Stimulated activated CD8-positive, alpha-beta memory T cell treated with anti-CD3 and anti-CD28 coated beads, Interleukin-15, amount 100 ng/mL, for 1 hour (primary cell): Measurements from ENCODE around the gene SLC2A14.
"Not testable (repeated sequence)": the region's sequence is repeated elsewhere in the genome, so short reads cannot be mapped to it uniquely, and the experiment has no call there.

Experiments used
- DNase-seq: peaks from one replicate; pipeline ENCODE4 v3.0.0-alpha.2; 2020; ENCODE audit warnings: low read depth

The SLC2A14 gene

GRCh38 chr12:7833831-7834230 lies 38.9 kb downstream of the SLC2A14 start:
- DNase-seq = no peak

DNA sequence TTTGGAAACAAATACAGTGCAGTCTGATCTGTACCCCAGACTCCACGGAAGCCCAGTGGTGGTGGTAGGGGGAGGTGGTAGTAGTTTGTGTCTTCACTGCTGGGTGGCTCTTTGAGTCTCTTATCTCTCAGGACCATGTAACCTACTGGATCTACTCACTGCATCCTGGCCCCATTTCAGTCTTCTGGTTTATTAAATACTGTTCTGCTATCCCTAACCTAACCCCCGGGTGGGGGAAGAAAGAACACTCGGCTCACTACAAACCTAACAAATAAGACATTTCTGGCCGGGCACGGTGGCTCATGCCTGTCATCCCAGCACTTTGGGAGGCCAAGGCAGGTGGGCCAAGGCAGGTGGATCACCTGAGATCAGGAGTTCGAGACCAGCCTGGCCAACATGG lies 39.5 kb downstream of the SLC2A14 start:
- not testable (repeated sequence) for DNase-seq

- no peak for DNase-seq
These were observed 40.5 kb downstream of the SLC2A14 start for GRCh38 chr12:7832059-7832696.

- DNase-seq = not testable (repeated sequence)
These were observed 43.0 kb downstream of the SLC2A14 start for GRCh38 chr12:7829737-7830136.

DNA sequence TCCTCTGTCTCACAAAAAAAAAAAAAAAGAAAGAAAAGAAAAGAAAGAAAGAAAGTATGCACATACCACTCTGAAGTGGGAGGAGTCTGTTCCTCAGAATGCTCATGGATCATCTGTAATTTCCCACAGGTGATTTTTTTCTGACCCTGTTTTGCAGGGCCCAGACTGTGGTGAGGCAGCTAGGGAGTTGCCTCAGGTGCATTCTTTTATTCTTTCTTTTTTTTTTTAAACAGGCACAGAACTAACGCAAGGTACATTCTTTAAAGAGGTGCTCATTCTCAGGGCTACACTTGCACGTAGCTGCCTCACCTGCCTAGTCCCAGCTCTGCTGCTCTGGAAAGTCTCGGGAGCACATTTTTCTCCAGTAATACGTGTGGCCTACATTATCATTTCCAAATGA lies 47.0 kb downstream of the SLC2A14 start:
- DNase-seq = not testable (repeated sequence)

DNA sequence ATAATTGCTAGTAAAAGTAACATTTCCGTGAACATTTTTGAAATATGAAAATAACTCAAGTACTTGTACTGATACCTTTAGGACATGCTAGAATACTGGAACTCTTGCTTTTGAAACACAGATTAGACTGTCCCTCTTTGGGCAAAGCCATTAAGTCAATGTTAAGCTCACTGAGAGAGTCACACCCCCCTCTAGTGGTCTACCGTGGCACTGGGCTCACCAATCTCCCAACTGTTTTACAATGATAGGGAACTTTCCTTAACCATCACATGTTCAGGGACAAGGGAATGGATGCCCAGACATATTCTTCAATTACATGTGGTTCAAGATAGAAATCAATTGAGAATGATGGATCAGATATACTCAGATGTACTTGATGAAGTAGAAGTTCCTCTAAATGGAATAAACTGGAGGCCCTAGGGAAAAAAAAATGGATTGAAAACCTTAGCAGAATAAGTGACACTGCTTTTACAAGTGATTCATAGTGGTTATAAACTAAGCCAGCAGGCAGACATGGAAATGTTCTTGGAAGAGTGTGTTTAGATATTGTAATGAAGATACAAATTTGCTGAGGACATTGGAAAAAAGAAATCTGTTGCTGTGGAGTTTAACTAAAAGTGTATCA lies 65.7 kb downstream of the SLC2A14 start:
- DNase-seq = peak; percentile 38

- DNase-seq = not testable (repeated sequence)
These were observed 66.4 kb downstream of the SLC2A14 start for GRCh38 chr12:7806319-7806718.

DNA sequence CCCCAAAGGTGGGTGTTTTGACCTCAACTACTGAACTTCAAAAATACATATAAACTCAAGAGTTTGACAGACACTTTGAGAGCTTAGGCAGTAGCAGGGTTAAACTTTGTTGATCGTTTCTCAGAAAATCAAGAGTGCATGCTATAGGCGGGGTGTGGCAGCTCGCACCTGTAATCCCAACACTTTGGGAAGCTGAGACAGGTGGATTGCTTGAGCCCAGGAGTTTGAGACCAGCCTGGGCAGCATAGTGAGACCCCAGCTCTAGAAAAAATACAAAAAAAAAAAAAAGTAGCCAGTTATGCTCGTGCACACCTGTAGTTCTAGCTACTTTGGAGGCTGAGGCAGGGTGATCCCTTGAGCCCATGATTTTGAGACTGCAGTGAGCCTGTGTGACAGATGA lies 71.3 kb downstream of the SLC2A14 start:
- no peak for DNase-seq

DNA sequence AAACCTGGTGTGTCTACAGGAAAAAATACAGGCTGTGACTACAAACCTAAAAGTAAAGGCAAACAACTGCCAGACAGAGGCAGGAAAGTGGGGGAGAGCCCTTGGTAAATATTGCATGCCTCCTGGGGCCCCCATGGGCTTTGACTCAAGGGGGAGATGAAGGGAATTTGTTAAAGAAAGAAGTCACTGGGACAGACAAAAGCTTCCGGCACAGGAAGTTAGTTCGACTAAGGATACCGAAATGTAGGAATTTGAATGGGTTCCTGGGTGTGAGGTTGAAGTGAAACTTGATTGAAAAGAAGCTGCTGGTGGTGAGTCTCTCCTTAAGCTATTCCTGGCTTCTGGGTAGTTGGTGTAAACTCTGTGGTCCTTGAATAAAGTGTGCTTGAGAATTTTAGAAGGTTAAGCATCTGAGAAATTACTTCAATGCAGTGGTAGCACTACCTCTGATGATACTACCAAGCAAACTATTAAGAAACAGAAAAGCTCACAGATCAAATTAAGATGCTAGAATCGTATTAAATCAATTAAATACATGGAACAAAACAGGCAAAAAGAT lies 73.9 kb downstream of the SLC2A14 start:
- DNase-seq = not testable (repeated sequence)

DNA sequence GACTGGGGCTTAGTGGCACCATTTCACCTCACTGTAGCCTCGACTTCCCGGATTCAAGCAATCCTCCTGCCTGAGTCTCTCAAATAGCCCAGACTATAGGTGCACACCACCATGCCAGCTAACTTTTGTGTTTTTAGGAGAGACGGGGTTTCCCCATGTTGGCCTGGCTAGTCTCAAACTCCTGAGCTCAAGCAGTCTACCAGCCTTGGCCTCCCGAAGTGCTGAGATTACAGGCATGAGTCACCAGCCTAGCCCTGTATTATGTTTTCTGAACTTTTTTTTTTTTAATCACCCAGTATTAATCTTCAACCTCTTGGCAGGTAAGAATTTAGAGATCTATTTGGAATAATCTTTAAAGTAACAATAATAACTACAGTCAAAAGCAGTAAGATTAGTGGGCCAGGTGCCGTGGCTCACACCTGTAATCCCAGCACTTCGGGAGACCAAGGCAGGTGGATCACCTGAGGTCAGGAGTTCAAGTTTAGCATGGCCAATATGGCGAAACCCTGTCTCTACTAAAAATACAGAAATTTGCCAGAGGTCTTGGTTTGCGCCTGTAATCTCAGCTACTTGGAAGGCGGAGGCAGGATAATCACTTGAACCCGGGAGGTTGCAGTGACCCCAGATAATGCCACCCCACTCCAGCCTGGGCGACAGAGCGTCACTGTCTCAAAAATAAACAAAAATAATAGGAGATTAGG lies 74.9 kb downstream of the SLC2A14 start:
- no peak for DNase-seq

DNA sequence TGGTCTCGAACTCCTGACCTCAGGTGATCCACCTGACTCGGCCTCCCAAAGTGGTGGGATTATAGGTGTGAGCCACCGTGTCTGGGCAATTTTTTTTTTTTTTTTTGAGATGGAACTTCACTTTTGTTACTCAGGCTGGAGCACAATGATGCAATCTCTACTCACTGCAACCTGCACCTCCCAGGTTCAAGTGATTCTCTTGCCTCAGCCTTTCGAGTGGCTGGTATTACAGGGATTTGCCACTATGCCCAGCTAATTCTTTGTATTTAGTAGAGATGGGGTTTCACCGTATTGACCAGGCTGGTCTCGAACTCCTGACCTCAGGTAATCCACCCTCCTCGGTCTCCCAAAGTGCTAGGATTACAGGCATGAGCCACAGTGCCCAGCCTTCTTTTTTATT lies 75.4 kb downstream of the SLC2A14 start:
- DNase-seq = not testable (repeated sequence)

- DNase-seq = no peak
These were observed 79.5 kb downstream of the SLC2A14 start for GRCh38 chr12:7793211-7793610.

DNA sequence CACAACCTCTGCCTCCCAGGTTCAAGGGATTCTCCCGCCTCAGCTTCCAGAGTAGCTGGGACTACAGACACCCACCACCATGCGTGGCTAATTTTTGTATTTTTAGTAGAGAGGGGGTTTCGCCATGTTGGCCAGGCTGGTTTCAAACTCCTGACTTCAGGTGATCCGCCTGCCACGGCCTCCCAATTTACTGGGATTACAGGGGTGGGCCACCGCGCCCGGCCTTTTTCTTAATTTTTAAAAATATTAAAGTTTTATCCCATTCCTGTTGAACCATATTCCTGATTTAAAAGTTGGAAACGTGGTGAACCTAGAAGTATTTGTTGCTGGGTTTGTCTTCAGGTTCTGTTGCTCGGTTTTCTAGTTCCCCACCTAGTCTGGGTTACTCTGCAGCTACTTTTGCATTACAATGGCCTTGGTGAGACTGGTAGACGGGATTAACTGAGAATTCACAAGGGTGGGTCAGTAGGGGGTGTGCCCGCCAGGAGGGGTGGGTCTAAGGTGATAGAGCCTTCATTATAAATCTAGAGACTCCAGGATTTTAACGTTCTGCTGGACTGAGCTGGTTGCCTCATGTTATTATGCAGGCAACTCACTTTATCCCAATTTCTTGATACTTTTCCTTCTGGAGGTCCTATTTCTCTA lies 83.7 kb downstream of the SLC2A14 start, which contains the start of gene NANOG:
NANOG (plus strand) TSS at position 519 of the 645 bp plus-strand sequence. CDS start 213 bp downstream, outside the sequence.
- DNase-seq = not testable (repeated sequence)

DNA sequence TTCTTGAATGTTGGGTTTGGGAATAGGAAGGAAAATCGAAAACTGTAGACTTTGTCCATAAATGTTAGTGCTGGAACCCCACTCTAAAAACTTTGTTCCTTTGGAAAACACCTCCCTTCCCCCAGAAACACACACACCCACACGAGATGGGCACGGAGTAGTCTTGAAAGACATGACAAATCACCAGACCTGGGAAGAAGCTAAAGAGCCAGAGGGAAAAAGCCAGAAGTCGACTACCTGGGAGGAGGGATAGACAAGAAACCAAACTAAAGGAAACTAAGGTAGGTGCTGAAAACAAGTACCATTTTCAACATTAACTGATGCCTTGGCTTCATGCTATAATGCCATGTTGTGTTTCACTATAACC lies 84.4 kb downstream of the SLC2A14 start:
- DNase-seq = no peak

- no peak for DNase-seq
These were observed 85.0 kb downstream of the SLC2A14 start for GRCh38 chr12:7787574-7788293.

DNA sequence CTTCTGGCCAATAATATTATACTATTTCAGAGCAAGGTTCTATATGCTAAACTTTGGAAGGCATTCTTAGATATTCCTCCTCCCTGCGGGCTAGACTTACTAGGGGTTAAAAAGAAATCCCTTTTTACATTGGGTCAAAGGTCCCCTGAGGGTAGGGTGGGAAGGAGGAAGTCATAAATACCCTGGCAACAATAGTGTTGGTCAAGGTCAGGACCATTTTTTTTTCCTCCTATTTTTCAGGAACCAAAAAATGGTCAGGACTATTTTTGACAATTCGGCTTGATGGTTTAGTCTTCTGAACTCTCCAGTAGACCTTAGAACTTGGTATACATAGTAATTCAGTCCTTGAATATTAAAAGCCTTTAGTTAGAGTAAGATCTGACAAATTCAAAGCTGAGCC lies 88.0 kb downstream of the SLC2A14 start:
- DNase-seq = no peak

- DNase-seq = not testable (repeated sequence)
These were observed 89.3 kb downstream of the SLC2A14 start for GRCh38 chr12:7783433-7783832.

DNA sequence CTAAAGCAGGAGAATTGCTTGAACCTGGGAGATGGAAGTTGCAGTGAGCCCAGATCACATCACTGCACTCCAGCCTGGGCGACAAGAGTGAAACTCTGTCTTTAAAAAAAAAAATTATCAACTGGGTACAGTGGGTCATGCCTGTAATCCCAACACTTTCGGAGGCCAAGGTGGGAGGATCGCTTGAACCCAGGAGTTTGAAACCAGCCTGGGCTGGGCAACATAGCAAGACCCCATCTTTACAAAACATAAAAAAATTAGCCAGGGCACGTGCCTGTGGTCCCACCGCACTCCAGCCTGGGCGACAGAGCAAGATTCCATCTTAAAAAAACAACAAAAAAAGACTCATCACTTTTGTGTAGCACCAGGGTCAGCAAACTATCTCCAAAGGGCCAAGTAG lies 90.7 kb downstream of the SLC2A14 start:
- DNase-seq = no peak

- no peak for DNase-seq
These were observed 91.4 kb downstream of the SLC2A14 start for GRCh38 chr12:7781274-7781673.

DNA sequence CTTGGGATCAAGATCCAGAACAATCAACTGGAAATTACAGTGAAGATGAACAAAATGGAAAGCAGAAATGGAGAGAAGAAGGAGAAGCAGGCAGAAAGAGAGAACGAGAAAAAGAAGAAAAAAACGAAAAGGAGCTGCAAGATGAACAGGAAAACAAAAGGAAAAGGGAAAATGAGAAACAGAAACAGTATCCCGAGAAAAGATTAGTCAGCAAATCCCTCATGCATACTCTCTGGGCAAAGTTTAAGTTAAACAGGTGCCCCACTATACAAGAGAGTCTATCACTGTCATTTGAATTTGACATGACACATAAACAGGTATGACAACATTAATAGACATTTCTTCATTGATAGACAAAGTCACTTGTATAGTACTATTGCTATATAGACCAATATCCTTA lies 102.7 kb downstream of the SLC2A14 start:
- no peak for DNase-seq
